H9 (cell line): ENCODE results near the gene NSFL1C. TPM values are rescaled to one million over a fixed set of nuclear protein-coding genes. Genes with fewer than 3 reads are reported as not detected.

Experiments
- DNase-seq: peaks from one replicate; pipeline ENCODE4 v3.0.0-alpha.2; 2017
- H2AFZ ChIP-seq: one replicate; pipeline ENCODE4 v1.6.1; 2013; ENCODE audit warnings: mild to moderate bottlenecking, low read length, control low read depth, moderate library complexity
- H2AK5ac ChIP-seq: 2 replicates; pipeline ENCODE4 v1.6.1; 2013; ENCODE audit warnings: low read length, control low read depth, mixed read lengths; ENCODE audit not compliant: insufficient read length
- H2BK120ac ChIP-seq: one replicate; pipeline ENCODE4 v1.6.1; 2013; ENCODE audit warnings: low read depth, mild to moderate bottlenecking, low read length, control low read depth, inconsistent platforms; ENCODE audit not compliant: poor library complexity, severe bottlenecking
- H2BK12ac ChIP-seq: 2 replicates; pipeline ENCODE4 v1.6.1; 2013; ENCODE audit warnings: low read length, control low read depth, mixed read lengths, low read depth; ENCODE audit not compliant: insufficient read length
- H2BK15ac ChIP-seq: 2 replicates; pipeline ENCODE4 v1.6.1; 2013; ENCODE audit warnings: low read depth, low read length, control low read depth
- H2BK20ac ChIP-seq: one replicate; pipeline ENCODE4 v1.6.1; 2013; ENCODE audit warnings: low read depth, mild to moderate bottlenecking, low read length, control low read depth, inconsistent platforms; ENCODE audit not compliant: poor library complexity, severe bottlenecking
- H2BK5ac ChIP-seq: 2 replicates; pipeline ENCODE4 v1.6.1; 2013; ENCODE audit warnings: low read length, control low read depth, mixed read lengths; ENCODE audit not compliant: insufficient read length
- H3K14ac ChIP-seq: 2 replicates; pipeline ENCODE4 v1.6.1; 2013; ENCODE audit warnings: low read length, control low read depth; ENCODE audit not compliant: insufficient read depth
- H3K18ac ChIP-seq: 2 replicates; pipeline ENCODE4 v1.6.1; 2013; ENCODE audit warnings: low read depth, mild to moderate bottlenecking, mixed read lengths, low read length, control low read depth; ENCODE audit not compliant: insufficient read length
- H3K23ac ChIP-seq: 2 replicates; pipeline ENCODE4 v1.6.1; 2013; ENCODE audit warnings: low read length, control low read depth, mixed read lengths, low read depth; ENCODE audit not compliant: insufficient read length
- H3K23me2 ChIP-seq: 2 replicates; pipeline ENCODE4 v1.6.1; 2013; ENCODE audit warnings: low read depth, mild to moderate bottlenecking, mixed read lengths, low read length, control low read depth; ENCODE audit not compliant: insufficient read length, poor library complexity, severe bottlenecking
- H3K27ac ChIP-seq: 2 replicates; pipeline ENCODE4 v1.5.1; 2013; ENCODE audit warnings: low read length, control low read depth, mixed read lengths, low read depth; ENCODE audit not compliant: insufficient read length
- H3K27me3 ChIP-seq: 2 replicates; pipeline ENCODE4 v1.6.1; 2013; ENCODE audit warnings: low read length, control low read depth, inconsistent platforms; ENCODE audit not compliant: insufficient read depth
- H3K4ac ChIP-seq: 2 replicates; pipeline ENCODE4 v1.6.1; 2013; ENCODE audit warnings: low read depth, mild to moderate bottlenecking, control low read depth, inconsistent platforms, low read length, moderate library complexity
- H3K4me1 ChIP-seq: 2 replicates; pipeline ENCODE4 v1.6.1; 2013; ENCODE audit warnings: low read length, control low read depth, inconsistent platforms; ENCODE audit not compliant: insufficient read depth
- H3K4me2 ChIP-seq: 2 replicates; pipeline ENCODE4 v1.6.1; 2013; ENCODE audit warnings: low read length, control low read depth, mixed read lengths; ENCODE audit not compliant: insufficient read length, insufficient read depth
- H3K56ac ChIP-seq: 2 replicates; pipeline ENCODE4 v1.6.1; 2013; ENCODE audit warnings: low read depth, mild to moderate bottlenecking, mixed read lengths, low read length, control low read depth; ENCODE audit not compliant: insufficient read length
- H3K79me1 ChIP-seq: 2 replicates; pipeline ENCODE4 v1.6.1; 2013; ENCODE audit warnings: low read depth, mild to moderate bottlenecking, moderate library complexity, low read length, control low read depth, inconsistent platforms; ENCODE audit not compliant: insufficient read depth, poor library complexity, severe bottlenecking
- H3K79me2 ChIP-seq: 2 replicates; pipeline ENCODE4 v1.6.1; 2013; ENCODE audit warnings: low read length, control low read depth, inconsistent platforms; ENCODE audit not compliant: insufficient read depth
- H3K9ac ChIP-seq: 2 replicates; pipeline ENCODE4 v1.6.1; 2013; ENCODE audit warnings: low read length, control low read depth, mixed read lengths; ENCODE audit not compliant: insufficient read length; ENCODE audit errors: extremely low read depth
- H3K9me3 ChIP-seq: one replicate; pipeline ENCODE4 v1.6.1; 2013; ENCODE audit warnings: low read depth, low read length, inconsistent platforms; ENCODE audit not compliant: control insufficient read depth
- H3T11ph ChIP-seq: one replicate; pipeline ENCODE4 v1.6.1; 2013; ENCODE audit warnings: mild to moderate bottlenecking, low read length, control low read depth, inconsistent platforms
- H4K20me1 ChIP-seq: one replicate; pipeline ENCODE4 v1.6.1; 2013; ENCODE audit not compliant: control insufficient read depth, insufficient read length, insufficient read depth
- H4K5ac ChIP-seq: 2 replicates; pipeline ENCODE4 v1.6.1; 2013; ENCODE audit warnings: low read depth, mild to moderate bottlenecking, mixed read lengths, low read length, control low read depth; ENCODE audit not compliant: insufficient read length
- H4K8ac ChIP-seq: replicated peaks from 2 replicates; pipeline ENCODE4 v1.6.1; 2013; ENCODE audit warnings: low read length, control low read depth, mixed read lengths, low read depth; ENCODE audit not compliant: insufficient read length
- H4K91ac ChIP-seq: 2 replicates; pipeline ENCODE4 v1.6.1; 2013; ENCODE audit warnings: low read depth, mild to moderate bottlenecking, moderate library complexity, mixed read lengths, low read length, control low read depth; ENCODE audit not compliant: insufficient read length
- H3K27ac Mint-ChIP-seq, 3 experiments: 2 replicates in 2 of 3; 3 replicates in 1 of 3; pipeline ENCODE4 v1.8.0; 2020 to 2021; ENCODE audit warnings: mixed read lengths in 3 of 3, mild to moderate bottlenecking in 1 of 3, moderate library complexity in 1 of 3
- H3K27me3 Mint-ChIP-seq: 2 replicates; pipeline ENCODE4 v1.8.0; 2021; ENCODE audit warnings: low read depth, mild to moderate bottlenecking, moderate library complexity, mixed read lengths
- H3K36me3 Mint-ChIP-seq, 3 experiments: 2 replicates in 2 of 3; 3 replicates in 1 of 3; pipeline ENCODE4 v1.8.0; 2020 to 2021; ENCODE audit warnings: low read depth in 3 of 3, mixed read lengths in 3 of 3; ENCODE audit not compliant: insufficient read depth in 1 of 3
- H3K4me1 Mint-ChIP-seq, 2 experiments: 2 replicates each; pipeline ENCODE4 v1.8.0; 2020; ENCODE audit warnings: mixed read lengths in 2 of 2
- H3K4me3 Mint-ChIP-seq, 2 experiments: 2 replicates in 1 of 2; 3 replicates in 1 of 2; pipeline ENCODE4 v1.8.0; 2020 to 2021; ENCODE audit warnings: mild to moderate bottlenecking in 2 of 2, mixed read lengths in 2 of 2, moderate library complexity in 1 of 2
- H3K9me3 Mint-ChIP-seq, 2 experiments: 2 replicates in 1 of 2; 3 replicates in 1 of 2; pipeline ENCODE4 v1.8.0; 2020; ENCODE audit warnings: mild to moderate bottlenecking in 2 of 2, mixed read lengths in 2 of 2, moderate library complexity in 1 of 2
- WGBS: extraction: QIAGEN DNeasy Blood & Tissue Kit; methylation state at CpG from one replicate; pipeline ENCODE4 v1.1.7; 2013; ENCODE audit warnings: missing lambda C conversion rate, low lambda C conversion rate, mixed read lengths; ENCODE audit not compliant: insufficient read length; ENCODE audit errors: extremely low coverage; 5-methylcytosine and 5-hydroxymethylcytosine counted together
- total RNA-seq: library from RNA; stranded (reverse); gene quantifications from 2 replicates; pipeline ENCODE4 v1.2.1, GENCODE V29; 2021
- TF ChIP-seq, protein P1 (sequence below): fragments of 200-600 bp; sonication (generic); conservative IDR thresholded peaks from 3 replicates; pipeline ENCODE4 v1.8.0; 2021; ENCODE audit warnings: antibody characterized with exemption, mild to moderate bottlenecking

The NSFL1C gene
- total RNA-seq, 1 experiment from 2014 or later = 81.8 TPM

- Histone ChIP-seq H4K20me1 (no peaks in the 10 kb centered on the region), H2BK5ac (no peak overlapping the region), H2AK5ac (no peak overlapping the region), H3K18ac (no peak overlapping the region), H2BK12ac (no peak overlapping the region), H3K23me2 (no peaks in the 10 kb centered on the region), H3K79me1 (no peaks in the 10 kb centered on the region), H2AFZ (no peak overlapping the region), H4K91ac (no peak overlapping the region), H2BK20ac (no peak overlapping the region), H3K14ac (no peak overlapping the region), H3K4me2 (no peak overlapping the region), H3K27me3 (no peaks in the 10 kb centered on the region), H3K9ac (no peak overlapping the region), H4K5ac (no peak overlapping the region), H2BK15ac (no peak overlapping the region), H3K79me2 (no peaks in the 10 kb centered on the region), H3K4ac (no peak overlapping the region), H3K4me1 (no peaks in the 10 kb centered on the region), H3T11ph (no peak overlapping the region), H3K9me3 (no peaks in the 10 kb centered on the region), H3K23ac (no peak overlapping the region), H3K56ac (no peak overlapping the region), H3K27ac (no peak overlapping the region), H4K8ac (no peak overlapping the region), H2BK120ac (no peak overlapping the region)
- Mint-ChIP-seq H3K4me3 (no peak overlapping the region), H3K27ac (no peak overlapping the region), H3K9me3 (no peaks in the 10 kb centered on the region), H3K27me3 (peaks cover 46% of the 10 kb centered on the region), H3K4me1 (no peaks in the 10 kb centered on the region), H3K36me3 (no peaks in the 10 kb centered on the region)
- WGBS = no CpG with 5 or more reads among the region's 2 CpGs
- DNase-seq = no peak
- TF ChIP-seq, protein P1, sequence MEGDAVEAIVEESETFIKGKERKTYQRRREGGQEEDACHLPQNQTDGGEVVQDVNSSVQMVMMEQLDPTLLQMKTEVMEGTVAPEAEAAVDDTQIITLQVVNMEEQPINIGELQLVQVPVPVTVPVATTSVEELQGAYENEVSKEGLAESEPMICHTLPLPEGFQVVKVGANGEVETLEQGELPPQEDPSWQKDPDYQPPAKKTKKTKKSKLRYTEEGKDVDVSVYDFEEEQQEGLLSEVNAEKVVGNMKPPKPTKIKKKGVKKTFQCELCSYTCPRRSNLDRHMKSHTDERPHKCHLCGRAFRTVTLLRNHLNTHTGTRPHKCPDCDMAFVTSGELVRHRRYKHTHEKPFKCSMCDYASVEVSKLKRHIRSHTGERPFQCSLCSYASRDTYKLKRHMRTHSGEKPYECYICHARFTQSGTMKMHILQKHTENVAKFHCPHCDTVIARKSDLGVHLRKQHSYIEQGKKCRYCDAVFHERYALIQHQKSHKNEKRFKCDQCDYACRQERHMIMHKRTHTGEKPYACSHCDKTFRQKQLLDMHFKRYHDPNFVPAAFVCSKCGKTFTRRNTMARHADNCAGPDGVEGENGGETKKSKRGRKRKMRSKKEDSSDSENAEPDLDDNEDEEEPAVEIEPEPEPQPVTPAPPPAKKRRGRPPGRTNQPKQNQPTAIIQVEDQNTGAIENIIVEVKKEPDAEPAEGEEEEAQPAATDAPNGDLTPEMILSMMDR = no peak
Observed at GRCh38 chr20:1489325-1489724, 22.7 kb upstream of the NSFL1C start.
